K562 (cell line): ENCODE results near the gene ZNF155. TPM values are rescaled to one million over a fixed set of nuclear protein-coding genes. Genes with fewer than 3 reads are reported as not detected.

ENCODE experiments used
- ATAC-seq: fragments of 200-7000 bp; cut with Tn5 transposase; 3 replicates; pipeline ENCODE4 v1.9.1; 2020; ENCODE audit warnings: moderate library complexity
- BruUV-seq: library from RNA; stranded (reverse); fragments of 400-500 nt; replicated peaks from 2 replicates; lab custom pipeline; 2021; lab: Mats Ljungman, UMichigan
- CTCF ChIA-PET: fragments of 300-600 bp; formaldehyde crosslinking; extraction: SDS; loops from one replicate; lab custom pipeline; 2021; ENCODE audit warnings: low intra/inter-chr PET ratio; lab: Yijun Ruan, JAX
- POLR2A ChIA-PET: fragments of 300-600, 350-650 bp; sonication (Branson Sonifier 250); formaldehyde crosslinking; extraction: SDS; loops from one replicate; lab custom pipeline; 2021; ENCODE audit warnings: antibody characterized with exemption, inconsistent platforms; lab: Yijun Ruan, JAX
- DNase-seq, 4 experiments: peaks; one replicate each; pipeline versions ENCODE4 v3.0.0 to v3.0.0-alpha.2; 2011 to 2018; ENCODE audit warnings: low spot score in 3 of 4, mixed read lengths in 3 of 4; ENCODE audit errors: extremely low read depth in 1 of 4
- FAIRE-seq: peaks from 2 replicates; lab custom pipeline; 2011; peaks lifted over from hg19 to GRCh38; lab: Jason Lieb, UNC
- H2AFZ ChIP-seq: 2 replicates; pipeline ENCODE4 v1.6.0; 2011; ENCODE audit warnings: low read depth, low read length, control low read depth, inconsistent platforms
- H3K27ac ChIP-seq: fragments of 200-600 bp; 3 replicates; pipeline ENCODE4 v1.8.0; 2011; ENCODE audit warnings: low read depth, mild to moderate bottlenecking, control low read depth, inconsistent platforms, low read length, moderate library complexity, mixed read lengths; ENCODE audit errors: extremely low read depth
- H3K27me3 ChIP-seq, 2 experiments: fragments of 300-600 bp in 1 of 2; 2 replicates in 1 of 2; 3 replicates in 1 of 2; pipeline versions ENCODE4 v1.6.0 to v1.8.0; 2011; ENCODE audit warnings: inconsistent platforms in 2 of 2, low read length in 2 of 2, mild to moderate bottlenecking in 1 of 2, mixed read lengths in 1 of 2, moderate library complexity in 1 of 2; ENCODE audit not compliant: control insufficient read depth in 2 of 2, insufficient read depth in 2 of 2
- H3K36me3 ChIP-seq: fragments of 300-600 bp; 3 replicates; pipeline ENCODE4 v1.8.0; 2011; ENCODE audit warnings: mild to moderate bottlenecking, low read length, inconsistent platforms; ENCODE audit not compliant: control insufficient read depth, insufficient read depth
- H3K4me1 ChIP-seq, 2 experiments: fragments of 200-600 bp in 1 of 2; replicated peaks in 1 of 2; 2 replicates in 1 of 2; 3 replicates in 1 of 2; pipeline versions ENCODE4 v1.5.1 to v1.8.0; 2011; ENCODE audit warnings: inconsistent platforms in 2 of 2, low read length in 2 of 2, mild to moderate bottlenecking in 1 of 2, mixed read lengths in 1 of 2, moderate library complexity in 1 of 2; ENCODE audit not compliant: control insufficient read depth in 2 of 2, insufficient read depth in 2 of 2
- H3K4me2 ChIP-seq: 2 replicates; pipeline ENCODE4 v1.6.1; 2011; ENCODE audit warnings: low read length, control low read depth, inconsistent platforms, mixed read lengths; ENCODE audit not compliant: insufficient read depth
- H3K4me3 ChIP-seq: fragments of 200-600 bp; sonication (generic), shearing (Covaris generic); 2 replicates; pipeline ENCODE4 v1.5.1; 2016; ENCODE audit warnings: control low read depth, inconsistent platforms
- H3K79me2 ChIP-seq: fragments of 200-600 bp; 3 replicates; pipeline ENCODE4 v1.8.0; 2011; ENCODE audit warnings: low read length, inconsistent platforms; ENCODE audit not compliant: control insufficient read depth, insufficient read depth
- H3K9ac ChIP-seq, 2 experiments: 2 replicates each; pipeline versions ENCODE4 v1.6.0 to v1.6.1; 2011; ENCODE audit warnings: low read depth in 2 of 2, low read length in 2 of 2, control low read depth in 1 of 2, inconsistent platforms in 1 of 2, mild to moderate bottlenecking in 1 of 2, mixed read lengths in 1 of 2; ENCODE audit not compliant: insufficient read depth in 1 of 2
- H3K9me1 ChIP-seq: one replicate; pipeline ENCODE4 v1.6.0; 2011; ENCODE audit warnings: inconsistent platforms, mild to moderate bottlenecking, low read length, moderate library complexity; ENCODE audit not compliant: control insufficient read depth, insufficient read depth
- H3K9me3 ChIP-seq: replicated peaks from 2 replicates; pipeline ENCODE4 v1.5.1; 2011; ENCODE audit warnings: low read depth, low read length, inconsistent platforms; ENCODE audit not compliant: control insufficient read depth, insufficient read depth
- H4K20me1 ChIP-seq: replicated peaks from 2 replicates; pipeline ENCODE4 v1.6.1; 2011; ENCODE audit warnings: low read length, inconsistent platforms, mixed read lengths; ENCODE audit not compliant: control insufficient read depth, insufficient read depth
- CBX2 ChIP-seq: fragments of 200-600 bp; sonication (generic); IDR thresholded peaks from one replicate; pipeline ENCODE4 v1.6.1; 2012; ENCODE audit warnings: mild to moderate bottlenecking, low read length, inconsistent platforms; ENCODE audit not compliant: insufficient read depth, poor library complexity, severe bottlenecking
- GABPA ChIP-seq: fragments of 200-800 bp; sonication (Bioruptor generic); conservative IDR thresholded peaks from 2 replicates; pipeline ENCODE4 v1.6.1; 2016; ENCODE audit warnings: low read depth, missing genetic modification characterization, missing compliant biosample characterization
- HDAC8 ChIP-seq: fragments of 450-650 bp; IDR thresholded peaks from 2 replicates; pipeline ENCODE4 v1.6.1; 2016; ENCODE audit warnings: mild to moderate bottlenecking, missing genetic modification characterization, moderate library complexity, missing compliant biosample characterization
- NR2C1 ChIP-seq, 2 experiments: fragments of 450-650 bp; IDR thresholded peaks; 2 replicates each; pipeline ENCODE4 v1.6.1; 2017; ENCODE audit warnings: mild to moderate bottlenecking in 2 of 2, antibody characterized with exemption in 1 of 2, inconsistent platforms in 1 of 2, missing compliant biosample characterization in 1 of 2, missing genetic modification characterization in 1 of 2
- WGBS: fragments of 100-300 bp; shearing (Covaris generic); methylation state at CpG from one replicate; pipeline ENCODE4 v1.1.6; 2016; ENCODE audit warnings: low coverage, mixed read lengths; ENCODE audit not compliant: insufficient coverage; ENCODE audit errors: missing lambda C conversion rate; 5-methylcytosine and 5-hydroxymethylcytosine counted together
- in situ Hi-C: fragments of 300-500 bp; cut with MboI; formaldehyde crosslinking; loops from 4 replicates; pipeline ENCODE4 v1.15.0; 2018; ENCODE audit warnings: inconsistent platforms, mixed read lengths
- intact Hi-C: fragments of 100-400 bp; cut with micrococcal nuclease; formaldehyde crosslinking; loops from 2 replicates; pipeline ENCODE4 v1.14.2; 2022
- polyA plus RNA-seq, 8 experiments: library from polyadenylated mRNA; depleted of rRNA in 4 of 8; stranded (reverse) in 5 of 8; unstranded in 3 of 8; fragments of >200 nt; fragmentation: Nextera tagmentation in 2 of 8; fragmentation: Illumina TruSeq in 1 of 8; extraction: Ambion mirVana in 2 of 8; extraction: Trizol in 1 of 8; gene quantifications; 2 replicates each; pipeline versions ENCODE4 v1.2.1 to v1.2.3, GENCODE V29; 2011 to 2014; ENCODE audit warnings: inconsistent platforms in 1 of 8, missing spikeins in 1 of 8
- total RNA-seq, 7 experiments: library from RNA; depleted of rRNA in 6 of 7; stranded (reverse); fragments of >200 nt in 6 of 7; fragmentation: Illumina TruSeq in 2 of 7; extraction: Trizol in 2 of 7; gene quantifications; 2 replicates each; pipeline versions ENCODE4 v1.2.1 to v1.2.3, GENCODE V29; 2011 to 2021; ENCODE audit warnings: low replicate concordance in 1 of 7
- TF ChIP-seq, protein P1 (sequence below), 2 experiments: fragments of 250-450 bp in 1 of 2; fragments of 450-650 bp in 1 of 2; sonication (Bioruptor Pico) in 1 of 2; IDR thresholded peaks; 2 replicates each; pipeline versions ENCODE4 v1.6.1 to v1.8.0; 2016 to 2021; ENCODE audit warnings: mild to moderate bottlenecking in 2 of 2, moderate library complexity in 2 of 2, missing compliant biosample characterization in 1 of 2, missing genetic modification characterization in 1 of 2
- TF ChIP-seq, protein P2 (sequence below), 2 experiments: IDR thresholded peaks; 2 replicates each; pipeline ENCODE4 v1.6.1; 2011; ENCODE audit warnings: borderline replicate concordance in 1 of 2, control low read depth in 1 of 2, low read depth in 1 of 2, low read length in 1 of 2, mild to moderate bottlenecking in 1 of 2, mixed read lengths in 1 of 2, moderate library complexity in 1 of 2; ENCODE audit not compliant: insufficient read depth in 1 of 2, insufficient read length in 1 of 2, poor library complexity in 1 of 2, severe bottlenecking in 1 of 2; ENCODE audit errors: extremely low read depth in 1 of 2

The ZNF155 gene
- total and polyA plus RNA-seq, 9 of the 15 experiments (the other 6 are each of a cell fraction or from before 2014, with no cell fraction given), result 0.09 to 0.76 (median 0.37) TPM

DNA sequence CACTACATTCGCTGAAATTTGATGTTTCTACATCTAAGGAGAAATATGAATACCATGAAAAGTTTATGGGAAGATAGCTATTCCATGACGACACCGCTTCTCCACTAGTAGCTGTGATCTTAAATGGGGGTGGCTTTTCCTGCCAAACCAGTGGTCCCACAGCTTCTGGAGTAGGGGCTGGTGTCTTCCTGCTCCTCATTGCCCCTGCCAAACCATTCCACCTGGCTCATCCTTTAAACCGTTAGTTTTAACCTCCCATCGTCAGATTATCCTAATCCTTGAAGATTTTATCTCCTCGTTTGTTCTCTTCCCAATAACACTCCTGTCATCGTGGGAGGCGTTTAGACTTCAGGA, 18.2 kb downstream of the ZNF155 start:
- no peaks in the 10 kb centered on the region; the same call in 1 of the 2 replicates for H3K9me3 ChIP-seq
- H3K9me1 ChIP-seq, result no peaks in the 10 kb centered on the region
- FAIRE-seq (peak; percentile 23), DNase-seq (peak in 3 of 4 experiments; percentile 11 to 17 (median 11)), ATAC-seq (peak; percentile 7; the same call in 1 of the 3 replicates)
- in situ Hi-C loops, result no loop called here
- H3K27me3 ChIP-seq, result no peaks in the 10 kb centered on the region
- peak overlapping the region; percentile 60 for H3K4me3 ChIP-seq
- H3K4me2 ChIP-seq, result peak overlapping the region; percentile 91
- ChIA-PET POLR2A (interaction anchor here (0.8 kb wide), 1 partner anchor 13 kb away, joined by 3 read pairs; no protein-coding TSS in a partner anchor), CTCF (no interaction called here)
- 19% methylated on average over 8 of the region's 8 CpGs for WGBS
- H4K20me1 ChIP-seq, result no peaks in the 10 kb centered on the region
- peaks cover 0 to 4% of the 10 kb centered on the region in 2 experiments; a peak in 2 of 5 replicates for H3K4me1 ChIP-seq
- H3K36me3 ChIP-seq, result no peaks in the 10 kb centered on the region
- intact Hi-C loops, result loop anchor here (10.0 kb wide), 1 partner anchor 113 kb away; the partner anchor contains the start of gene ZNF225
- peaks cover 7% of the 10 kb centered on the region; the same call in 1 of the 3 replicates for H3K79me2 ChIP-seq
- H2AFZ ChIP-seq, result peak overlapping the region; percentile 94
- peak overlapping the region; percentile 57; the same call in 2 of the 3 replicates for H3K27ac ChIP-seq
- TF ChIP-seq GABPA (tag), result no peak
- no peak for TF ChIP-seq HDAC8
- TF ChIP-seq, protein P1, sequence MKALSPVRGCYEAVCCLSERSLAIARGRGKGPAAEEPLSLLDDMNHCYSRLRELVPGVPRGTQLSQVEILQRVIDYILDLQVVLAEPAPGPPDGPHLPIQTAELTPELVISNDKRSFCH (CRISPR knock-in tag; IDR thresholded peaks at IDR 0.05), result no peak
- TF ChIP-seq, protein P1 (tag; IDR thresholded peaks at IDR 0.05), result no peak
- TF ChIP-seq, protein P2, sequence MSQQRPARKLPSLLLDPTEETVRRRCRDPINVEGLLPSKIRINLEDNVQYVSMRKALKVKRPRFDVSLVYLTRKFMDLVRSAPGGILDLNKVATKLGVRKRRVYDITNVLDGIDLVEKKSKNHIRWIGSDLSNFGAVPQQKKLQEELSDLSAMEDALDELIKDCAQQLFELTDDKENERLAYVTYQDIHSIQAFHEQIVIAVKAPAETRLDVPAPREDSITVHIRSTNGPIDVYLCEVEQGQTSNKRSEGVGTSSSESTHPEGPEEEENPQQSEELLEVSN (IDR thresholded peaks at IDR 0.05; ENCODE audit: borderline replicate concordance in 1 of 2, extremely low read depth in 1 of 2, insufficient read depth in 1 of 2, insufficient read length in 1 of 2, low read depth in 1 of 2, low read length in 1 of 2, poor library complexity in 1 of 2, severe bottlenecking in 1 of 2), result no peak
- no peak for TF ChIP-seq CBX2
- no peak for TF ChIP-seq NR2C1 (IDR thresholded peaks at IDR 0.05)
- TF ChIP-seq NR2C1 (tag; IDR thresholded peaks at IDR 0.05), result no peak
- TSS peak; percentile 94 for BruUV-seq
- H3K9ac ChIP-seq, result peak overlapping the region; percentile 72 to 92
